Endothelial cell of umbilical vein (primary cell): ENCODE measurements around the gene CHN2.

Experiments used
- EZH2 ChIP-seq: IDR thresholded peaks from 2 replicates; pipeline ENCODE4 v1.6.1; 2012; ENCODE audit warnings: borderline replicate concordance, low read depth, mild to moderate bottlenecking, moderate library complexity, low read length, inconsistent platforms; ENCODE audit not compliant: severe bottlenecking
- FOS ChIP-seq: IDR thresholded peaks from 2 replicates; pipeline ENCODE4 v1.6.1; 2011; ENCODE audit warnings: mild to moderate bottlenecking, low read length, moderate library complexity, borderline replicate concordance; ENCODE audit not compliant: insufficient read depth
- GATA2 ChIP-seq: IDR thresholded peaks from 2 replicates; pipeline ENCODE4 v1.7.0; 2011; ENCODE audit warnings: low read depth, mild to moderate bottlenecking, moderate library complexity, mixed read lengths, low read length; ENCODE audit not compliant: insufficient read length, insufficient read depth
- JUN ChIP-seq: IDR thresholded peaks from 2 replicates; pipeline ENCODE4 v1.6.1; 2011; ENCODE audit warnings: borderline replicate concordance, low read depth; ENCODE audit not compliant: insufficient read length, insufficient read depth
- POLR2AphosphoS5 ChIP-seq: IDR thresholded peaks from 2 replicates; pipeline ENCODE4 v1.6.1; 2012; ENCODE audit warnings: low read depth, mild to moderate bottlenecking, control low read depth, low read length, moderate library complexity; ENCODE audit not compliant: insufficient read depth
- TF ChIP-seq, protein P1 (sequence below), 2 donors: IDR thresholded peaks; 1 replicate in 1 of 2; 2 replicates in 1 of 2; pipeline ENCODE4 v1.5.1; 2011; ENCODE audit warnings: low read length in 2 of 2, mild to moderate bottlenecking in 2 of 2, moderate library complexity in 2 of 2, control low read depth in 1 of 2, inconsistent platforms in 1 of 2, low read depth in 1 of 2; ENCODE audit not compliant: insufficient read depth in 1 of 2; ENCODE audit errors: extremely low read depth in 1 of 2

DNA sequence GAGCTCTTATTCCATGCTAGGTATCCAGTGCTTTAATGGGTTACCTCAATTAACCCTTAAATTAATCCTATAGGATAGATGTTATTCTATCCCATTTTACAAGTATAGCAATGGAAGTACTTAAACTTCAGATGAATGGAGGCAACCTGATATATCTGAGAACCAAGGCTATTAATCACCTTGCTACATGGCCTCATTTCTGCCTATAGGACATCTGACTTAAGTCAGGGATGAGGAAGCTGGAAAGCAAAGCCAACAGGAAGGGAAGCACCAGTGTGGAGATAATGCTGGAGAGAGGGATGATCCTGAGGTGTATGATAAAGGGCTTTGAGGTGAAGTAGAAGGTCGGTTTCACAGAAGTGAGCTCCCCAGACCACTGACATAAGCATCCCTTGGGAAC lies 132.3 kb downstream of the CHN2 start:
- TF ChIP-seq EZH2 (no peak), FOS (no peak), POLR2AphosphoS5 (no peak), JUN (no peak), GATA2 (no peak)
- TF ChIP-seq, protein P1, sequence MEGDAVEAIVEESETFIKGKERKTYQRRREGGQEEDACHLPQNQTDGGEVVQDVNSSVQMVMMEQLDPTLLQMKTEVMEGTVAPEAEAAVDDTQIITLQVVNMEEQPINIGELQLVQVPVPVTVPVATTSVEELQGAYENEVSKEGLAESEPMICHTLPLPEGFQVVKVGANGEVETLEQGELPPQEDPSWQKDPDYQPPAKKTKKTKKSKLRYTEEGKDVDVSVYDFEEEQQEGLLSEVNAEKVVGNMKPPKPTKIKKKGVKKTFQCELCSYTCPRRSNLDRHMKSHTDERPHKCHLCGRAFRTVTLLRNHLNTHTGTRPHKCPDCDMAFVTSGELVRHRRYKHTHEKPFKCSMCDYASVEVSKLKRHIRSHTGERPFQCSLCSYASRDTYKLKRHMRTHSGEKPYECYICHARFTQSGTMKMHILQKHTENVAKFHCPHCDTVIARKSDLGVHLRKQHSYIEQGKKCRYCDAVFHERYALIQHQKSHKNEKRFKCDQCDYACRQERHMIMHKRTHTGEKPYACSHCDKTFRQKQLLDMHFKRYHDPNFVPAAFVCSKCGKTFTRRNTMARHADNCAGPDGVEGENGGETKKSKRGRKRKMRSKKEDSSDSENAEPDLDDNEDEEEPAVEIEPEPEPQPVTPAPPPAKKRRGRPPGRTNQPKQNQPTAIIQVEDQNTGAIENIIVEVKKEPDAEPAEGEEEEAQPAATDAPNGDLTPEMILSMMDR (IDR thresholded peaks at IDR 0.05; ENCODE audit: extremely low read depth in 1 of 2, insufficient read depth in 1 of 2, low read depth in 1 of 2, low read length in 2 of 2) = no peak
